ENCODE measurements around the gene MRGPRD.

The MRGPRD gene

GRCh38 chr11:68946416-68947090 is 34.2 kb downstream of the MRGPRD start:
- no peak for DNase-seq (ENCODE audit: low read depth, low spot score)

- no peak for DNase-seq (ENCODE audit: low read depth, low spot score)
These were observed 38.0 kb downstream of the MRGPRD start for GRCh38 chr11:68942751-68943271.

- no peak for DNase-seq (ENCODE audit: low read depth, low spot score)
These were observed 38.6 kb downstream of the MRGPRD start for GRCh38 chr11:68942095-68942620.

GRCh38 chr11:68941324-68942094 is 39.3 kb downstream of the MRGPRD start:
- no peak for DNase-seq (ENCODE audit: low read depth, low spot score)

- no peak for DNase-seq (ENCODE audit: low read depth, low spot score)
These were observed 40.0 kb downstream of the MRGPRD start for GRCh38 chr11:68940651-68941323.

GRCh38 chr11:68939583-68940555 is 40.9 kb downstream of the MRGPRD start:
- DNase-seq (ENCODE audit: low read depth, low spot score) = no peak

GRCh38 chr11:68938816-68939582 is 41.8 kb downstream of the MRGPRD start:
- no peak for DNase-seq (ENCODE audit: low read depth, low spot score)

- no peak for DNase-seq (ENCODE audit: low read depth, low spot score)
These were observed 42.7 kb downstream of the MRGPRD start for GRCh38 chr11:68938088-68938487.

- DNase-seq (ENCODE audit: low read depth, low spot score) = no peak
These were observed 43.8 kb downstream of the MRGPRD start for GRCh38 chr11:68936676-68937620.

GRCh38 chr11:68936358-68936636 is 44.5 kb downstream of the MRGPRD start:
- DNase-seq (ENCODE audit: low read depth, low spot score) = no peak

GRCh38 chr11:68935516-68936357 is 45.0 kb downstream of the MRGPRD start:
- no peak for DNase-seq (ENCODE audit: low read depth, low spot score)

GRCh38 chr11:68935066-68935465 is 45.7 kb downstream of the MRGPRD start:
- no peak for DNase-seq (ENCODE audit: low read depth, low spot score)

GRCh38 chr11:68934666-68935065 is 46.1 kb downstream of the MRGPRD start:
- DNase-seq (ENCODE audit: low read depth, low spot score) = no peak

- DNase-seq (ENCODE audit: low read depth, low spot score) = no peak
These were observed 46.5 kb downstream of the MRGPRD start for GRCh38 chr11:68934321-68934645.

- no peak for DNase-seq (ENCODE audit: low read depth, low spot score)
These were observed 47.0 kb downstream of the MRGPRD start for GRCh38 chr11:68933605-68934320.

- no peak for DNase-seq (ENCODE audit: low read depth, low spot score)
These were observed 47.7 kb downstream of the MRGPRD start for GRCh38 chr11:68932933-68933577.

GRCh38 chr11:68932358-68932757 is 48.4 kb downstream of the MRGPRD start:
- no peak for DNase-seq (ENCODE audit: low read depth, low spot score)

Data from ELF-1 (cell line).